Endothelial cell of umbilical vein (primary cell): ENCODE data around the gene AJM1.

Experiments
- CTCF ChIP-seq, 2 donors: IDR thresholded peaks; 1 replicate in 1 of 2; 2 replicates in 1 of 2; pipeline ENCODE4 v1.5.1; 2011; ENCODE audit warnings: low read length in 2 of 2, mild to moderate bottlenecking in 2 of 2, moderate library complexity in 2 of 2, control low read depth in 1 of 2, inconsistent platforms in 1 of 2, low read depth in 1 of 2; ENCODE audit not compliant: insufficient read depth in 1 of 2; ENCODE audit errors: extremely low read depth in 1 of 2
- FOS ChIP-seq: IDR thresholded peaks from 2 replicates; pipeline ENCODE4 v1.6.1; 2011; ENCODE audit warnings: mild to moderate bottlenecking, low read length, moderate library complexity, borderline replicate concordance; ENCODE audit not compliant: insufficient read depth
- JUN ChIP-seq: IDR thresholded peaks from 2 replicates; pipeline ENCODE4 v1.6.1; 2011; ENCODE audit warnings: borderline replicate concordance, low read depth; ENCODE audit not compliant: insufficient read length, insufficient read depth
- MAX ChIP-seq: IDR thresholded peaks from 2 replicates; pipeline ENCODE4 v1.6.1; 2011; ENCODE audit not compliant: insufficient read depth, insufficient read length
- POLR2A ChIP-seq: IDR thresholded peaks from 2 replicates; pipeline ENCODE4 v1.6.1; 2012; ENCODE audit warnings: low read depth, mild to moderate bottlenecking, control low read depth, low read length
- POLR2AphosphoS5 ChIP-seq: IDR thresholded peaks from 2 replicates; pipeline ENCODE4 v1.6.1; 2012; ENCODE audit warnings: low read depth, mild to moderate bottlenecking, control low read depth, low read length, moderate library complexity; ENCODE audit not compliant: insufficient read depth

GRCh38 chr9:136861874-136862457 is 19.7 kb downstream of the AJM1 start:
- TF ChIP-seq POLR2AphosphoS5 = no peak
- no peak for TF ChIP-seq CTCF (IDR thresholded peaks at IDR 0.05; ENCODE audit: extremely low read depth in 1 of 2, insufficient read depth in 1 of 2, low read depth in 1 of 2, low read length in 2 of 2)
- TF ChIP-seq POLR2A = no peak
- no peak for TF ChIP-seq JUN
- no peak for TF ChIP-seq MAX
- no peak for TF ChIP-seq FOS
